ENCODE measurements around the gene LARP4B.

- TF ChIP-seq CTCF (conservative IDR thresholded peaks at IDR 0.05; ENCODE audit: low read length) (no peak), EZH2phosphoT487 (IDR thresholded peaks at IDR 0.05; ENCODE audit: borderline replicate concordance, low read depth, low read length) (no peak)
Measured at GRCh38 chr10:796233-796632, 135.3 kb downstream of the LARP4B start.

Measured in OCI-LY7 (cell line).